ENCODE data around the gene ZFHX3. TPM values are rescaled to one million over a fixed set of nuclear protein-coding genes. Genes with fewer than 3 reads are reported as not detected.

The ZFHX3 gene
- total RNA-seq, 4 donors from 2014 or later: 36.3 to 44.0 (median 38.1) TPM

GRCh38 chr16:73094371-73094770 lies 46.4 kb upstream of the ZFHX3 start:
- DNase-seq (ENCODE audit: low spot score in 2 of 2): no peak
- whole genome bisulfite sequencing, 2 donors: 94 to 98% methylated on average over 6 of the region's 6 CpGs

GRCh38 chr16:73093146-73094144 lies 45.5 kb upstream of the ZFHX3 start:
- peaks cover 0 to 33% (median 0%) of the 10 kb centered on the region in 4 donors for H3K4me1 ChIP-seq

More at GRCh38 chr16:73094371-73094770, 46.4 kb upstream of the ZFHX3 start:
- Histone ChIP-seq H3K27me3 (no peaks in the 10 kb centered on the region), H3K36me3 (no peaks in the 10 kb centered on the region), H3K4me1 (peaks cover 0 to 33% (median 0%) of the 10 kb centered on the region in 4 donors), H3K27ac (no peak overlapping the region), H3K4me3 (no peak overlapping the region), H3K9me3 (no peaks in the 10 kb centered on the region)
- TF ChIP-seq CTCF (IDR thresholded peaks at IDR 0.05) (no peak), POLR2A (IDR thresholded peaks at IDR 0.05) (no peak), EP300 (IDR thresholded peaks at IDR 0.05) (no peak)

GRCh38 chr16:73092236-73092781 lies 44.4 kb upstream of the ZFHX3 start:
- no peak overlapping the region for H3K4me3 ChIP-seq
- no peak for TF ChIP-seq CTCF (IDR thresholded peaks at IDR 0.05)
- no peak for TF ChIP-seq POLR2A (IDR thresholded peaks at IDR 0.05)
- TF ChIP-seq EP300 (IDR thresholded peaks at IDR 0.05): no peak
- H3K27ac ChIP-seq: peak overlapping the region in 2 of 4 donors; percentile 43 to 57
- 51 to 56% methylated on average over 16 of the region's 16 CpGs for WGBS, 2 donors
- H3K9me3 ChIP-seq: no peaks in the 10 kb centered on the region
- DNase-seq (ENCODE audit: low spot score in 2 of 2): no peak
- H3K4me1 ChIP-seq: peaks cover 0 to 33% (median 0%) of the 10 kb centered on the region in 4 donors
- H3K36me3 ChIP-seq: no peaks in the 10 kb centered on the region
- no peaks in the 10 kb centered on the region for H3K27me3 ChIP-seq

More at GRCh38 chr16:73093146-73094144, 45.5 kb upstream of the ZFHX3 start:
- 67% methylated on average over 32 of the region's 32 CpGs for WGBS, 2 donors
- no peak for DNase-seq (ENCODE audit: low spot score in 2 of 2)
- H3K36me3 ChIP-seq: no peaks in the 10 kb centered on the region
- H3K27ac ChIP-seq: peak overlapping the region in 2 of 4 donors; percentile 20 to 44
- TF ChIP-seq POLR2A (IDR thresholded peaks at IDR 0.05) (no peak), EP300 (IDR thresholded peaks at IDR 0.05) (no peak), CTCF (IDR thresholded peaks at IDR 0.05) (no peak)
- no peaks in the 10 kb centered on the region for H3K27me3 ChIP-seq
- no peak overlapping the region for H3K4me3 ChIP-seq
- H3K9me3 ChIP-seq: no peaks in the 10 kb centered on the region

GRCh38 chr16:73091174-73091573 lies 43.2 kb upstream of the ZFHX3 start:
- DNase-seq (ENCODE audit: low spot score in 2 of 2): no peak
- Histone ChIP-seq H3K4me1 (peaks cover 0 to 29% (median 0%) of the 10 kb centered on the region in 4 donors), H3K27ac (no peak overlapping the region), H3K27me3 (no peaks in the 10 kb centered on the region), H3K4me3 (no peak overlapping the region), H3K9me3 (no peaks in the 10 kb centered on the region), H3K36me3 (no peaks in the 10 kb centered on the region)
- WGBS, 2 donors: 88 to 91% methylated on average over 8 of the region's 8 CpGs
- TF ChIP-seq POLR2A (IDR thresholded peaks at IDR 0.05) (no peak), CTCF (IDR thresholded peaks at IDR 0.05) (no peak), EP300 (IDR thresholded peaks at IDR 0.05) (no peak)

- no peak for DNase-seq (ENCODE audit: low spot score in 2 of 2)
- H3K4me1 ChIP-seq: peaks cover 0 to 19% (median 0%) of the 10 kb centered on the region in 4 donors
- no peak overlapping the region for H3K27ac ChIP-seq
- no peaks in the 10 kb centered on the region for H3K36me3 ChIP-seq
- no peaks in the 10 kb centered on the region for H3K27me3 ChIP-seq
- 92 to 94% methylated on average over 3 of the region's 3 CpGs for WGBS, 2 donors
- peaks cover 0 to 9% (median 0%) of the 10 kb centered on the region in 4 donors for H3K9me3 ChIP-seq
- TF ChIP-seq POLR2A (IDR thresholded peaks at IDR 0.05): no peak
- no peak for TF ChIP-seq EP300 (IDR thresholded peaks at IDR 0.05)
- no peak for TF ChIP-seq CTCF (IDR thresholded peaks at IDR 0.05)
- no peak overlapping the region for H3K4me3 ChIP-seq
Measured at GRCh38 chr16:73089420-73089819, 41.5 kb upstream of the ZFHX3 start.

Measured in tibial nerve (tissue), 4 donors.